DMS79 treated with DMSO at 0.1 percent for 48 hours (cell line): ENCODE data around the gene ZNF598.

Experiments used
- DNase-seq: peaks from one replicate; lab custom pipeline; 2025; lab: John Stamatoyannopoulos, UW

The ZNF598 gene

DNA sequence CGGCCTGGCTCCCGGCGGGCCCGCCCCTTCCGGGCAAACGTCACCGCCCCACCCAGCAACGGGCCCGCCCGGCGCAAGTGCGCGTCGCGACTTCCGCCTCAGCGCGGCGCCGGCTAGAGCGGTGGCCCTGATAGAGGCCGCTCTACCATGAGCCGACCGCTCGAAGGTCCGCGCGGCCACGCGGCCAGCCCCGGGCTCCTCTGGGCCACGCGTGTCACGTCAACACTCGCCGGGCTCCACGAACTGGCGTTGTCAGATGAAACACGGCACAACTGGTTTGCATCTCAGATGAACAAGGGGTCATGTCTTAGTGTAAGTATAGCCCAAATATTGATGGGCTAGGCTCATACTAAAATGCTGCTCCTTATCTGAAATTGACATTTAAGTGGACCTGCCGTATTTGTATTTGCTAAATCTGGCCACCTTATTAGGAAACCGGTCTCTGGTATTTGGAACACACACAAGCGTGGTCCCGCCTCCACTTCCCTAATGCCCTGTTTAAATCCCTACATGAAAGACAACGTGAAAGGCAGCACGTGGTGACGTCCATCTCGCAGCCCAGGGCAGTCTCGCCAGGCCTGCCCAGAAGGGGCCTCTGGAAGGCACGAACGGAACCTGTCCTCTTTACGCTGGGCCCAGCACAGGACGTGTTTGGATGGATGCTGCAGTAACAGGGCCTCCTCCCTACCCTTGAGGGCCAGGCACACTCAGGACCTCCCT, at the start of gene ZNF598:
TSS of gene ZNF598 (minus strand) at position 31 of the 720 bp plus-strand sequence.
- DNase-seq: peak; percentile 58

DNA sequence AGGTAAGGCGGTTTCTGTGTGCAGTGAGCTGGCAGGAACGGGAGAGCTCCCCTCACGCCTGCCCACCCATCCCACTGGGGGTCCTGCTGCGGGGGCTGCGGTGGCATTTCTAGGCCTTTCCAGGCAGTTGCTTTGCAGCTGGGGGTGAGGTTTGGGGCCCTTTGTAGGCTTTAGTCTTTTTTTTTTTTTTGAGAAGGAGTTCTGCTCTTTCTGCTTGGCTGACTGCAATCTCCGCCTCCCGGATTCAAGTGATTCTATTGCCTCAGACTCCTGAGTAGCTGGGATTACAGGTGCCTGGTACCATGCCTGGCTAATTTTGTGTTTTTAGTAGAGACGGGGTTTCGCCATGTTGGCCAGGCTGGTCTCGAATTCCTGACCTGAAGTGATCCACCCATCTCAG, 49.3 kb upstream of the ZNF598 start:
- DNase-seq: peak; percentile 77

DNA sequence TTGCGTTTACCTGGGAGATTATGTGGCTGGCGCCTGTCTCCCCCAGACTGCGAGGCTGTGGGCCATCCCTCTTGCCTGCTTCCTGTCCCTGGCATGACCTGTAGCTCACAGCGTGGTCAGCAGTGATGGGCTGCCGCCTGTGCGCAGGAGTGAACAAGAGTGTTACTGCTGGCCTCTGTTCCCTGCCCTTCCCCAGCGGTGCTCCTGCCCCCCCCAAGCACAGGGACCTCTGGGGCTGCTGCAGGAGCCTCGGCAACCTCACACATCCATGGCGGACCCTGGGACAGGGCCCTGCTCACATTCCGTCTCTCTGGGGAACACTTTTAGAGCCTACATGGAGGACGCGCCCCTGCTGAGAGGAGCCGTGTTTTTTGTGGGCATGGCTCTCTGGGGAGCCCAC, 48.8 kb upstream of the ZNF598 start:
- no peak for DNase-seq

GRCh38 chr16:2057438-2057837, 47.8 kb upstream of the ZNF598 start:
- no peak for DNase-seq

GRCh38 chr16:2056681-2057407, 47.2 kb upstream of the ZNF598 start:
- DNase-seq: peak; percentile 82

DNA sequence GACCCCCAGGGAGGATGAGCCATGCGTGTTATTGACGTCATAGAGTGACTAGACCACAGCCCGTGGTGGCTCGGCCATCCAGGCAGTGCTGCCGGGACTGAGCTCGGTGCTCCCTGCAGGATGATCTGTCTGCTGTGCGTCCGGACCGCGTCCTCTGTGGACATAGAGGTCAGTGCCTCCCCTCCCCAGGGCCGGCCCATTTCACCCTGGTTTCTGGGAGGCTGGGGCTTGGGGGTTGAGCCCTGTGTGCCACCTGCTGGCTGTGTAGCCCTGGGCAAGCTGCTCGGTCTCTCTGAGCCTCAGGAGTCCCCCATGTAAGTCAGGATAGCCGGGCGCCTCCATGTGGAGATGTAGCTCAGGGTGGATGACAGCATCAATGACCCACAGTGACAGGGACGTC, 46.5 kb upstream of the ZNF598 start:
- no peak for DNase-seq

GRCh38 chr16:2054543-2055245, 45.1 kb upstream of the ZNF598 start:
- DNase-seq: peak; percentile 84

- DNase-seq: no peak
Observed at GRCh38 chr16:2053897-2054296, 44.3 kb upstream of the ZNF598 start.

- no peak for DNase-seq
Observed at GRCh38 chr16:2053211-2053610, 43.6 kb upstream of the ZNF598 start.

DNA sequence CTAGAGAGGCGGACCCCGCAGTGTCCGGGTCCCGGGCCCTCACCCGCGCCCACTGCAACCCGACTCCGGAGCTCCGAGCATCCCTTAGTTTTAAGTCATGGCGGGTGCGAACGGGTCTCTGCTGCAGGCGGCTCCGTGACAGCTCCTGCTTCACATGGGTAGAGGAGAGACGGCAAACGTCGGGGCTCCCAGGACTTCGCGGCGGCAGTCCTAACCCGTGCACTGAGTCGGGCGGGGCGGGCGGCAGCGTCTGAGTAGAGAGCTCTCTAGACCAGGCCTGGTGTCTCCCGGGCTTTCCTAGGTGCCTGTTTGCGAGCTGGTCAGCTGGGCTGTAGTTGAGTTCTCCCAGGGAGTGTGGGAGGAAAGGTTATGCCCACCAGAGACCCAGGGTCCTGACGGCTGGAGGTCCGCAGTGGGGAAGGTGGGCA, 38.5 kb upstream of the ZNF598 start:
- no peak for DNase-seq

DNA sequence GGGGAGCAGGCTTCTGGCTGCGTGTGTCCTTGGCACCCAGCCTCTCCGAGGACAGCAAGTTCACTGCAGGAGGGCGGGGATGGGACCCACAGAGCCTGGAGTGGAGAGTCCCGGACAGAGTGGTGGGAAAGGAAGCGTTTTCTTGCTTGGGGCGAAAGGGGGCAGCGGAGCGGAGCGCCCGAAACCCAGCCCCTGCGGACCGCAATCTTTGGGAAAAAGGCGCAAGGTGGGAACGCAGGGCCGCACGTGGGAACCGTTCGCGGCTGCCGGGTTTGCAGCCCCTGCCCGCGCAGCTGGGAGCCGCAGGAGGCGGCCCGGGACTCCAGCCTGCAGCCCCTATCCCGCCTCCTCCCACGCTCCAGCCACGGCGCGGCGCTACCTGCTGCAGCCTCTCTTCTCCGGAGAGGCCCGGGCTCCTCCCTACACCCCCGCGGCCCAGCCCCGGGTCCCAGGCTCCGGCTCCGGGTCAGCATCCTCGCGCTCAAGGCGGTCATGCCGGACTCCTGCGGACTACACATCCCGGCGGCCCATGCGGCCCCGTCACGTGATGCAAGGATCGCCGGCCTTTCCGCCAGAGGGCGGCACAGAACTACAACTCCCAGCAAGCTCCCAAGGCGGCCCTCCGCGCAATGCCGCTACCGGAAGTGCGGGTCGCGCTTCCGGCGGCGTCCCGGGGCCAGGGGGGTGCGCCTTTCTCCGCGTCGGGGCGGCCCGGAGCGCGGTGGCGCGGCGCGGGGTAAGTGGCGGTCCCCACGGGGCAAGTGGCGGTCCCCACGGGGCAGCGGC, 37.9 kb upstream of the ZNF598 start, which contains the start of the genes NTHL1 and TSC2:
TSS of gene NTHL1 (minus strand) at position 505 of the 786 bp plus-strand sequence. CDS start at position 494, 11 bp downstream.
TSS of gene TSC2 (plus strand) at position 656 of the 786 bp plus-strand sequence. CDS start 631 bp downstream, outside the sequence.
- peak; percentile 84 for DNase-seq

DNA sequence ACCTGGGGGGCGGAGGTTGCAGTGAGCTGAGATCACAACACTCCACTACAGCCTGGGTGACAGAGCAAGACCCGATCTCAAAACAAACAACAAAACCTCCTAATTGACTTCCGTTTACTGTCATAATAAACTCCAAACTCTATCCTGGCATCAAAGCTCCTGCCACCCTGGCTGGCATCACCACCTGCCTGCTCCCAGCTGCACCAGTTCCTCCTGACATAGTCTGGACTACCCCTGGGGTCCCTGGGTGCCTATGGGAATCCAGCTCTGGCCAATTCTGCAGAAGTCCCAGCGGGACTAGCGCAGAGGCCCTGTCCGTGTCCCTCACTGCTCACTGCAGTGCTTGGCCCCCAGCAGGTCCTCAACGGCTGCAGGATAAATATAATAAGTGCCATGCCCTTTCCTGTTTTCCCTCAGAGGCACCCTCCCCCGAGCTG, 37.3 kb upstream of the ZNF598 start:
- no peak for DNase-seq

- no peak for DNase-seq
Observed at GRCh38 chr16:2045965-2046892, 36.6 kb upstream of the ZNF598 start.

DNA sequence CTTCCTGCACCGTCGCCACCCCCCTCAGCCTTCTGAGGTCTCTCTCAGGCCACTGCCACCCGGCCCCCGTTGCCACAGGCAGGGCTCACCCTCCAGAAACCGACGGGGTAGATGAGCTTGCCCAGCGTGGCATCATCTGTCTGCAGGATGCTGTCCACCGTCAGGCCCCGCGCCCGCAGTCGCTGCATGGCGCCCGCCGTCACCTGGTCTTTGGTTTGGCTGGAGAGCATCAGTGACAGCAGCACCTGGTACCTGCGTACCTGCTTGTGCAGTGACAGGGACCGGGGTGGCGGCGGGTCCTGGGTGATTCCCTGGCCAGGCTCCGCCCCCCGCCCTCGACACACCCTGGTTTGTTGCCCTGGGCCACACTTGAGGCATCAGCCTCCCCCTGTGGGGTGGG, 34.9 kb upstream of the ZNF598 start:
- no peak for DNase-seq

- no peak for DNase-seq
Observed at GRCh38 chr16:2043667-2044451, 34.2 kb upstream of the ZNF598 start.

DNA sequence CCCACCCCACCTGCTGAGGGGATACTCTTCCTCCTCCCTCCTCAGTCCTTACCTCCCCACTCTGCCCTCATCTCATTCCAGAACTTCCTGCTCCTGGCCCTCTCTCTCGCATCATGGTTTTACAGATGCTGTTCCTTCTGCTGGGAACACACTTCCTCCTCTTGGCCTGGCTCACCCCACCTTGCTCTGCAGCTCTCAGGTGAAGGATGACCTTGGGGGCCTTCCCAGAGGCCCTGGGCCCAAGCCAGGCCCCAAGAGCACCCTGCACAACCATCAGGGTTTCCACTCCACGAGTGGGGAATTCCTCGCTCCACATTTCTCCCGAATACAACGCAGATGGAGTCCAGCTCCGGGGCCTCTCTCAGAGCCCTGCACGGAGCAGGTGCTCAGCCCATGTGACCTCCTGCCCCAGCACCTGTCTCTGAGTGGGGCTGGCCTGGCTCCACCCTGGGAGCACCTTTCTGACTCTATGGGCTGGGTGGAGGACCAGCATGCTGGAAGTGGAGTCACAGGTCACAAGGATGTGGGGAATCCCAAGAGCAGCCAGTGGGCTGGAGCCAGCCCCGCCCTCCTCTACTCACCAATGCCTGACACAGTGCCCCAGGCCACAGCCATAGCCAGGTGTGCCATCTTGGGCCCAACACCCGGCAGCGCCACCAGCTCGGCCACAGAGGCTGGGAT, 33.5 kb upstream of the ZNF598 start:
- DNase-seq: peak; percentile 47

DNA sequence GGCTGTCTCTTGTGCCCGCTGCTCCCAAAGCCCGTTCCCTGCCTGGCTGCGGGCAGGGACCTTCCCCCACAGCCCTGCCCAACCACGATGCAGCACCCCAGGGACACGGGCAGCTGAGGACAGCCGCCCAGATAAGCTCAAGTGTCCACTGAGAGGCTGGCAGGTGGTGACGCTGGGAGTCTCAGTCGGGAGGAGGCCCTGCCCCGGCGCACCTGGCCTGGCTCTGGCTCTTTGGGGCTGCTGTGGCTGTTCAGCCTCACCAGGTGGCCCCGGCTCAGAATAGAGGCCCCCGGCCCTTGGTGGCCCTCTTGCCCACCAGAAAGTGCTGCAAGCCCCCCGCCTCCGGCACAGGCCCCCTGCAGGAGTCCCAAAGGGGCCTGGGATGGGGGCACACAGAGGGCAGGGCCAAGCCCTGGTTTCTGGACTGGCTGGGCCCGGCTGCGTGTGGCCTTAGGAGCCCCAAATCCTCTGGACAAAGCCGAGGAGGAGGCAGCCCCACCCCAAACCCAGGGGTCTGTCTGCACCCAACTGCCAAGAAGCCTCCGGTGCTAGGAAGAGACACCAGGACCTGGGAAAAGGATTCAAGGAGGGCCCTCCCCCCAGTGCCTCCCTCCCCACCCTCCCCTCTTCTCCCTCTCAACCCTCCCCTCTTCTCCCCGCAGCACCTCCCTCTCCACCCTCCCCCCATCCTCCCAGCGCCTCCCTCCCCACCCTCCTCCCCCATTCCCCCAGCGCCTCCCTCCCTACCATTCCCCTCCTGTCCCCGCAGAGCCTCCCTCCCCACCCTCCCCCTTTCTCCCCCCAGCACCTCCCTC, 32.8 kb upstream of the ZNF598 start:
- peak; percentile 88 for DNase-seq

- peak; percentile 53 for DNase-seq
Observed at GRCh38 chr16:2040787-2041522, 31.3 kb upstream of the ZNF598 start.
